ENCODE data around the gene TMED1. TPM values are rescaled to one million over a fixed set of nuclear protein-coding genes. Genes with fewer than 3 reads are reported as not detected.
"Not testable (repeated sequence)": the region's sequence is repeated elsewhere in the genome, so short reads cannot be mapped to it uniquely, and the experiment has no call there.

The TMED1 gene
- total RNA-seq, 2 experiments from 2014 or later: 16.0 to 19.2 TPM

DNA sequence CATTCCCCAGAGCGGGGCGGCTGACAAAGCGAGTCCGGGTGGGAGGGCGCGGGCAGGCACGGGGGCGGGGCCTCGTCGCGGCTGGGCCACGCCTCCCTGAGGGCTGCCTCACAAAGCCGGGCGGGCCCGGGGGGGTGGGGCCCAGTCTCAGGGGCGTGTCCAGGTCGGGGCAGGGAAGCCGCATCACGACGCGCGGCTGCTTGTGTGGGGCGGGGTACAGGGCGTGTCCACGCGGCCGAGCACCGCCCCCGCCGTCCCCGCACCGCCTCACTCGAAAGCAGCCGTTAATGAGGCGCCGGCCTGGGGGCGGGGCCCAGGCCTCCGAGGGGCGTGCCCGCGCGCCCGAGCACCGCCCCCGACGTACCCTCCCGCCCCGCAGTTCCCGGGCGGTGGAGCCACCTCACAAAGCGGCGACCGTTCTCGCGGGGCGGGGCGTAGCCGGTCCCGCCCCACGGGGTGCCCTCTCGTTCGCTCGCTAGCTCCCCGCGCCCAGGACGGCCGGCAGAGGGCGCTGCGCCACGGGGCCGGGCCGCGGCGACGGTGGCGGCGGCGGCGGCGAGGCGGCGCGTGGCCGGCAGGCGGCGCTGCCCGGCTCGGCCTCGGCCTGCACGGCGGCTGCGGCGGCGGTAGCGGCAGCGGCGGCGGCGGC lies 35.1 kb upstream of the TMED1 start, which contains the start of gene CARM1:
CARM1 (plus strand) TSS at position 599 of the 649 bp plus-strand sequence. CDS start 150 bp downstream, outside the sequence.
- peak within 1 kb of the TSS; percentile 79 for H3K4me3 Mint-ChIP-seq
- peaks cover 29% of the 10 kb centered on the region for H3K4me1 Mint-ChIP-seq
- DNase-seq: peak; percentile 99
- peak; percentile 89 for ATAC-seq
- peaks cover 5% of the 10 kb centered on the region for H3K36me3 Mint-ChIP-seq
- peak within 1 kb of the TSS; percentile 84 for H3K27ac Mint-ChIP-seq
- no peaks in the 10 kb centered on the region for H3K9me3 Mint-ChIP-seq (ENCODE audit: low read depth)
- CTCF ChIA-PET: interaction anchor here (0.6 to 3.7 kb wide), 20 partner anchors 8 to 303 kb away, joined by 3 to 24 read pairs (median 4); partner anchors contain the start of genes CDKN2D, DNM2 and TMED1
- H3K27me3 Mint-ChIP-seq: no peaks in the 10 kb centered on the region

DNA sequence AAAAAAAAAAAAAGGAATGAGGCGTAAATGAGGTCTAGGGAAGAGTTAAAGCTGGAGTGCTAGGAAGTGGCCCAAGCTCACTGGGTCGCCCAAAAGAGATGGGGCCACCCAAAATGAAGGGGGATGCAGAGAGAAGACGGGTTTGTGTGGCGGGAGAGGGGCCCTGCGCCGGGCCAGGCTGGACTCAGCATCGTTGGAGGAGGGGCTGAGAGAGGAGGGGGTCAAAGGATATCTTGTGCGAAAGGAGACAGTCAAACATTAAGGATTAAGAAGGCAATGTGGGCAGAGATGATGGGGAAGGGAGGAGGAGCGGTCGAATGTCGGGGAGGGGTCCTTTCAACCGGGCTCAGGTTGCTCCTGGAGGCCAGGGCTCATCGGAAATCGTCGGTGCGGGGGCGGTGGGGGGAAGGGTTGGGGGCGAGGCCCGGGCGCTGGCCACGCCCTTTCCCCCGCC lies 34.5 kb upstream of the TMED1 start:
- Mint-ChIP-seq H3K9me3 (ENCODE audit: low read depth) (no peaks in the 10 kb centered on the region), H3K36me3 (peaks cover 5% of the 10 kb centered on the region)

DNA sequence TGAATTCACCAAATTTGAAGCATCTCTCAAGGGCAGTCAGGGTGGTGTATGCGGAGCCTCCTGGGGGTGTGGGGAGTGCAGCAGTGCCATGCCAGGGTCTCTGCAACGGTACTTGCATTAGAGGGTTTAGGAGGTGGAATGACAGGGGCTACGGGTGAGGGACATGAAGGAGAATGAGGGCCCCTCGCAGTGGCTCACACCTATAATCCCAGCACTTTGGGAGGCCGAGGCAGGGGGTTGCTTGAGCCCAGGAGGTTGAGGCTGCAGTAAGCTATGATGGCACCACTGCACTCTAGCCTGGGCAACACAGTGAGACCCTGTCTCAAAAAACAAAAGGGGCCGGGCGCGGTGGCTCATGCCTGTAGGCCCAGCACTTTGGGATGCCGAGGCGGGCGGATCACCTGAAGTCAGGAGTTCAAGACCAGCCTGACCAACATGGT lies 33.9 kb upstream of the TMED1 start:
- Mint-ChIP-seq H3K4me3 (peak overlapping the region; percentile 72), H3K4me1 (peaks cover 28% of the 10 kb centered on the region), H3K27ac (peak overlapping the region; percentile 17)
- not testable (repeated sequence) for H3K9me3 Mint-ChIP-seq (ENCODE audit: low read depth); H3K36me3 Mint-ChIP-seq; H3K27me3 Mint-ChIP-seq; ATAC-seq
- CTCF ChIA-PET: interaction anchor here (1.5 to 3.7 kb wide), 5 partner anchors 11 to 170 kb away, joined by 4 to 24 read pairs (median 9); partner anchors contain the start of gene DNM2
- peak; percentile 48 for DNase-seq

More for the DNA sequence above, 34.5 kb upstream of the TMED1 start:
- no peak for DNase-seq
- H3K27ac Mint-ChIP-seq: peak overlapping the region; percentile 84
- CTCF ChIA-PET: interaction anchor here (0.6 to 3.7 kb wide), 20 partner anchors 8 to 302 kb away, joined by 3 to 24 read pairs (median 4); partner anchors contain the start of genes CDKN2D, DNM2 and TMED1
- peak overlapping the region; percentile 72 for H3K4me3 Mint-ChIP-seq
- no peaks in the 10 kb centered on the region for H3K27me3 Mint-ChIP-seq
- H3K4me1 Mint-ChIP-seq: peaks cover 28% of the 10 kb centered on the region
- no peak for ATAC-seq

DNA sequence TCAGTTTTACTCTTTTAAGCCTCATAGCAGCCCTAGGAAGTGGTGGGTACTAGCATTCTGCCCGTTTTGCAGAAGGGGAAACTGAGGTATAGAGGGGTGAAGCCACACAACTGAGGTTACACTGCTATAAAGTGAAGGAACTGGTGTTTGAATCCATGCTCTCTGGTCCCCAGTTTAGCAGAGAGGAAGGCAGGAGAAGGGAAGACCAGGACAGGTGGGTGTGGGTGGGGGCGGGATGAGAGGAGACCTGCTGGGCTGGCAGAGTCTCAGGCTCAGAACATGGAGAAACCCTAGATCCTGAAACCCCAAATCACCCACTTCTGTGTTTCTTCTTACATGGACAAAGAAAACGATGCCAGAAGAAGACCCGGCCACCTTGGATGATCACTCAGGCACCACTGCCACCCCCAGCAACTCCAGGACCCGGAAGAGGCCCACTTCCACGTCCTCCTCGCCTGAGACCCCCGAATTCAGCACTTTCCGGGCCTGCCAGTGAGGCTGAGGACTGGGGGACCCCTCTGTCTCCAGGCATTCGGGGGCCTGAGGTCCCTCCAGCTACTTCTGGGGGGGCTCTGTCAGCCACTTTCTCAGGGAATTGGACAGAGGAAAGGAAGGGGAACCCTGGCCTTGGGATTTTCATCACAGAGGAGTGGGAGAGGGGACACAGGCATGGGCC lies 33.0 kb upstream of the TMED1 start:
- Mint-ChIP-seq H3K9me3 (ENCODE audit: low read depth) (no peaks in the 10 kb centered on the region), H3K4me1 (peaks cover 35% of the 10 kb centered on the region), H3K36me3 (peaks cover 5% of the 10 kb centered on the region), H3K27ac (no peak overlapping the region), H3K27me3 (no peaks in the 10 kb centered on the region), H3K4me3 (no peak overlapping the region)
- CTCF ChIA-PET: interaction anchor here (0.8 to 9.2 kb wide), 7 partner anchors 11 to 169 kb away, joined by 3 to 132 read pairs (median 12); partner anchors contain the start of genes DNM2 and QTRT1
- no peak for ATAC-seq
- no peak for DNase-seq

DNA sequence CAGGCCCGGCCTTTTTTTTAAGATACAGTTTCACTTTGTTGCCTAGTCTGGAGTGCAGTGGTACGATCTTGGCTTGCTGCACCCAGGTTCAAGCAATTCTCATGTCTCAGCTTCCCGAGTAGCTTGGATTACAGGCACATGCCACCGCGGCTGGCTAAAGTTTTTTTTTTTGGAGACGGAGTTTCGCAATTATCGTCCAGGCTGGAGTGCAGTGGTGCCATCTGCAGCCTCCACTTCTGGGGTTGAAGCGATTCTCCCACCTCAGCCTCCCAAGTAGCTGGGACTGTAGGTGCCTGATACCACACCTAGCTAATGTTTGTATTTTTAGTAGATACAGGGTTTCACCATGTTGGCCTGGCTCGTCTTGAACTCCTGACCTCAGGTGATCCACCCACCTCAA lies 30.5 kb upstream of the TMED1 start:
- Mint-ChIP-seq H3K4me1 (peaks cover 31% of the 10 kb centered on the region), H3K27ac (no peak overlapping the region), H3K9me3 (ENCODE audit: low read depth) (no peaks in the 10 kb centered on the region), H3K4me3 (no peak overlapping the region), H3K27me3 (no peaks in the 10 kb centered on the region), H3K36me3 (no peaks in the 10 kb centered on the region)
- CTCF ChIA-PET: interaction anchor here (0.7 to 9.2 kb wide), 7 partner anchors 7 to 208 kb away, joined by 4 to 132 read pairs (median 46); partner anchors contain the start of genes DNM2, QTRT1 and TMED1
- ATAC-seq (no peak), DNase-seq (no peak)

DNA sequence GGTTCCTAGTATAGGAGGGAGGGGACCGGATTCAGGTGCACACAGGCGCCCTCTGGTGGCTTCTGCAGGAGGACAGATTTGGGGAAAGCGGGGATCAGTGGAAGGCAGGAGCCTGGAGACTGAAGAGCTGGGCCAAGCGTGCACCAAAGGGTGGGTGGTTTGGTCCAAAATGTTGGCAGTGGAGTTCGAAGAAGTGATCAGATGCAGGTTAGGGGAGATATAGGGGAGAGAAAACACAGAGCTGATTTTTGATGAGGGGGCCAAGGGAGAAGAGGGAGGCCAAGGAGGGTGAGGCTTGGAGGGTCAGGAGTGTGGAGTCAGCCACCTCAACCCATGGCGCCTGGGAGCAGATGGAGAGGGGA lies 28.5 kb upstream of the TMED1 start:
- CTCF ChIA-PET: interaction anchor here (0.6 to 9.2 kb wide), 48 partner anchors 9 to 531 kb away, joined by 3 to 132 read pairs (median 4); partner anchors contain the start of genes C19orf38, DNM2, QTRT1 and RAVER1
- Mint-ChIP-seq H3K36me3 (no peaks in the 10 kb centered on the region), H3K27me3 (no peaks in the 10 kb centered on the region), H3K9me3 (ENCODE audit: low read depth) (no peaks in the 10 kb centered on the region), H3K27ac (peak overlapping the region; percentile 57), H3K4me3 (peak overlapping the region; percentile 19), H3K4me1 (peaks cover 27% of the 10 kb centered on the region)
- ATAC-seq: peak; percentile 93
- DNase-seq: peak; percentile 89

DNA sequence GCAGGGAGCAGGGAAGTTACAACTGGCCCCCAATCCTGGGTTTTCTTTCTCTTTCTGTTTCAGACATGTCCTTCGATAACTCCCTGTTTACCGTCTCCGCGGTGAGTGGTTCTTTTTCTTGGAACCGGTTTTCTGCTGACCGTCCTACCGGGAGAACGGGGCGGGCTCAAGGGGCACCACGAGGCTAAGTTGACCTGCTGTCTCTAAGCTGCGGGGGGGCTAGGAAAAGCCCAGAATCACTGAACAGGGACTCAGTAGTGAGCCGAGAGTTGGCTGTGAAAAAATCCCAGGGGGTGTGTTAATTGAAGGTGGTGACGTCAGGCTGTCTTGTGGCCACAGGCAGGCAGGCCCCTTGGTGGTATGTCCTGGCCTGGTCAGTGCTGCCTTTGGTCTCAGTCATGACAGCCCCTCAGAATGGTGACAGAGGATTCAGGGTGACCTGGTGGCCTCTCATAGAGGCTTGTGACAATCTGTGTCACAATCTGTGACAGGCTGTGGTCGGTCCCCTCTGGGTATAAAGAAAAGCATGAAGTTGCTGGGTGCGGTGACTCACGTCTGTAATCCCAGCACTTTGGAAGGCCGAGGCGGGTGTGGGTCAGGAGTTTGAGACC lies 27.2 kb upstream of the TMED1 start:
- Mint-ChIP-seq H3K9me3 (ENCODE audit: low read depth) (no peaks in the 10 kb centered on the region), H3K4me1 (peaks cover 25% of the 10 kb centered on the region), H3K4me3 (no peak overlapping the region), H3K27me3 (no peaks in the 10 kb centered on the region), H3K36me3 (no peaks in the 10 kb centered on the region), H3K27ac (no peak overlapping the region)
- CTCF ChIA-PET: interaction anchor here (0.9 to 9.2 kb wide), 13 partner anchors 8 to 168 kb away, joined by 3 to 132 read pairs (median 15); partner anchors contain the start of genes DNM2, QTRT1 and TMED1
- ATAC-seq (no peak), DNase-seq (no peak)

DNA sequence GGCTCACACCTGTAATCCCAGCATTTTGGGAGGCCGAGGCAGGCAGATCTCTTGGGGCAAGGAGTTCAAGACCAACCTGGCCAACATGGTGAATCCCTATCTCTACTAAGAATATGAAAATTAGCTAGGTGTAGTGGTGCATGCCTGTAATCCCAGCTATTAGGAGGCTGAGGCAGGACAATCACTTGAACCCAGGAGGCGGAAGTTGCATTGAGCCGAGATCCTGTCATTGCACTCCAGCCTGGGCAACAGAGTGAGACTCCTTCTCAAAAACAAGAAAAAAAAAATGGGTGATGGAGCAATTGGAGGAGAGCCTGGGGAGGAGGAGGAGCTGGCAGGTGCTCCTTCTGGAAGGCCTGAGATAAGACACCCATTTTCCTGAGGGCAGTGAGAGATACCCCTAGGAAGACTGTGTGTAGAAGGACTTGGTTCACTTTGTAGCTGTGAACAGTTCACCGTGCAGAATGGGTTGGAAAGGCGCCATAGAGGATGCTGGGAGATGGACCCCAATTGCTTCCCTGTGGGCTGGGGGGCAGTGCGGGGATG lies 26.6 kb upstream of the TMED1 start:
- H3K36me3 Mint-ChIP-seq: no peaks in the 10 kb centered on the region
- DNase-seq: no peak
- no peaks in the 10 kb centered on the region for H3K27me3 Mint-ChIP-seq
- CTCF ChIA-PET: interaction anchor here (0.9 to 9.2 kb wide), 6 partner anchors 8 to 161 kb away, joined by 3 to 132 read pairs (median 16); partner anchors contain the start of genes DNM2, QTRT1 and TMED1
- ATAC-seq: no peak
- no peak overlapping the region for H3K27ac Mint-ChIP-seq
- H3K4me3 Mint-ChIP-seq: no peak overlapping the region
- H3K9me3 Mint-ChIP-seq (ENCODE audit: low read depth): no peaks in the 10 kb centered on the region
- H3K4me1 Mint-ChIP-seq: peaks cover 21% of the 10 kb centered on the region

DNA sequence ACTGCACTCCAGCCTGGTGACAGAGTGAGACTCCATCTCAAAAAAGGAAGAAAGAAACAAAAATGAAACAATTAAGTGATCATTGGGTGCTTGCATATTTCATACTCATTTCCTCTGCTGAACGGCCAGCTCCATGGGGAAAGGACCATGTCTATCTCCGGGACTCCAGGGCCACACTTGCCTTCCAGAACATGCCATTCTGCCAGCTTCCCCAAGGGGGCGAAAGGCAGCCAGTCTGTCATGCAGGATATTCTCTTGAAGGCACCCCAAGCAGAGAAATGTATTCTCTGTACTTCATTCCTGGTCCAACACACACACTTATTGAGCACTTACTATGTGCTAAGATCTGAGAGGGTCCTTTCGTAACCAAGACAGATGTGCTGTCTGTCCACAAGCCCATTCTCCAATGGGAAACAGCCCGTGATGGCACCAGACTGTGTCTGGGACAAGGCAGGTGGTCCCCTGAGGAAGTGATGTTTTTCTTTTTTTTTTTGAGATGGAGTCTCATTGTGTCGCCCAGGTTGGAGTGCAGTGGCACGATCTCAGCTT lies 25.2 kb upstream of the TMED1 start:
- ATAC-seq: no peak
- CTCF ChIA-PET: interaction anchor here (0.7 to 9.2 kb wide), 8 partner anchors 12 to 148 kb away, joined by 3 to 132 read pairs (median 4); partner anchors contain the start of genes DNM2 and TMED1
- Mint-ChIP-seq H3K9me3 (ENCODE audit: low read depth) (no peaks in the 10 kb centered on the region), H3K27me3 (no peaks in the 10 kb centered on the region), H3K4me1 (peaks cover 21% of the 10 kb centered on the region), H3K36me3 (no peaks in the 10 kb centered on the region), H3K27ac (no peak overlapping the region), H3K4me3 (no peak overlapping the region)
- DNase-seq: peak; percentile 64

DNA sequence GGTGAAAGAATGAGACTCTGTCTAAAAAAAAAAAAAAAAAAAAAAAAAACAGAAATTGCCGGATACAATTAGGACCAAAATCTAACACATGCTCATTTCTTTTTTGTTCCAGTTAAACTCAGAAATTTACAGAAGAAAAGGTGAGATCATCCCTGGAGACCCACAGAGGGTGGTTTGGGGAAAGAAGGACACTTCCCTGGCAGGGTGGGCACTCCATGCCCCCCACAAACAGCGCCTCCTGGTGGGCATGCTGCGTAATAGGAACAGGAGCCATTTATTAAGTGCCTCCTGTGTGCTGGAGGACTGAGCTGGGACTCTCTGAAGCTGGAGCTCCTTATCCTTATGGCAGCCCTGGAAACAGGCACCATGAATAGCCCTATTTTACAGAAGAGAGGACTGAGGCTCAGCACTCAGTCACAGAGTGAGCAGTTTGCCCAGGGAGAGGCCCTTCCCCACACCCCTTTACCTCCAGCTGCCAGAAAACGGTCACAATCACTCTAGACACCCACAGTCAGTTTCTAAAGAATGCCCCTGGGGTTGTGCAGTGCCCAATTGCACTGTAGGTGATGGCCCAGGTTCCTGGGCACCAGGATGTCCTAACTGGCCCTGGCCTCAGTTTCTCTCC lies 22.3 kb upstream of the TMED1 start:
- Mint-ChIP-seq H3K4me3 (no peak overlapping the region), H3K9me3 (ENCODE audit: low read depth) (no peaks in the 10 kb centered on the region), H3K36me3 (no peaks in the 10 kb centered on the region), H3K27me3 (no peaks in the 10 kb centered on the region), H3K27ac (no peak overlapping the region), H3K4me1 (peaks cover 6% of the 10 kb centered on the region)
- CTCF ChIA-PET: interaction anchor here (0.6 to 5.4 kb wide), 30 partner anchors 8 to 308 kb away, joined by 3 to 44 read pairs (median 5); partner anchors contain the start of genes DNM2, QTRT1 and TMED1
- DNase-seq (peak; percentile 65), ATAC-seq (peak; percentile 73)

DNA sequence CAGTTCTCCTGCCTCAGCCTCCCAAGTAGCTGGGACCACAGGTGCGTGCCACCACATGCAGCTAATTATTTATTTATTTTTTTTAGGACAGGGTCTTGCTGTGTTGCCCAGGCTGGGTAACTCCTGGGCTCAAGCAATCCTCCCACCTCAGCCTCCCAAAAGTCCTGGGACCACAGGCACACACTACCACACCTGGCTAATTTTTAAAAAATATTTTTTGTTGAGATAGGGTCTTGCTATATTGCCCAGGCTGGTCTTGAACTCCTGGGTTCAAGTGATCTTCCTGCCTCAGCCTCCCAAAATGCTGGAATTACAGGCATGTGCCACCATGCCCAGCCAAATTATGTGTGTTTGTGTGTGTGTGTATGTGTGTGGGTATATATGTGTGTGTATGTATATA lies 20.9 kb upstream of the TMED1 start:
- not testable (repeated sequence) for H3K9me3 Mint-ChIP-seq (ENCODE audit: low read depth); H3K36me3 Mint-ChIP-seq; ATAC-seq; H3K27me3 Mint-ChIP-seq; DNase-seq; H3K4me1 Mint-ChIP-seq; H3K4me3 Mint-ChIP-seq; H3K27ac Mint-ChIP-seq
- CTCF ChIA-PET: interaction anchor here (1.0 to 5.4 kb wide), 7 partner anchors 11 to 157 kb away, joined by 3 to 44 read pairs (median 13); partner anchors contain the start of genes DNM2, QTRT1 and TMED1

All from activated CD8-positive, alpha-beta memory T cell treated with anti-CD3 and anti-CD28 coated beads, Interleukin-2, amount 10 ng/mL, durations not matched to agents 7 days and 5 days (primary cell).